Measurements from ENCODE around the gene DCP2. TPM values are rescaled to one million over a fixed set of nuclear protein-coding genes. Genes with fewer than 3 reads are reported as not detected.
A peak's percentile ranks its signal among the peaks of the same experiment; 100 is the strongest.
"Not testable (repeated sequence)": the region's sequence is repeated elsewhere in the genome, so short reads cannot be mapped to it uniquely, and the experiment has no call there.

Gene DCP2
- polyA plus RNA-seq (2012; ENCODE audit: insufficient read depth, insufficient read length) = 19.7 TPM

DNA sequence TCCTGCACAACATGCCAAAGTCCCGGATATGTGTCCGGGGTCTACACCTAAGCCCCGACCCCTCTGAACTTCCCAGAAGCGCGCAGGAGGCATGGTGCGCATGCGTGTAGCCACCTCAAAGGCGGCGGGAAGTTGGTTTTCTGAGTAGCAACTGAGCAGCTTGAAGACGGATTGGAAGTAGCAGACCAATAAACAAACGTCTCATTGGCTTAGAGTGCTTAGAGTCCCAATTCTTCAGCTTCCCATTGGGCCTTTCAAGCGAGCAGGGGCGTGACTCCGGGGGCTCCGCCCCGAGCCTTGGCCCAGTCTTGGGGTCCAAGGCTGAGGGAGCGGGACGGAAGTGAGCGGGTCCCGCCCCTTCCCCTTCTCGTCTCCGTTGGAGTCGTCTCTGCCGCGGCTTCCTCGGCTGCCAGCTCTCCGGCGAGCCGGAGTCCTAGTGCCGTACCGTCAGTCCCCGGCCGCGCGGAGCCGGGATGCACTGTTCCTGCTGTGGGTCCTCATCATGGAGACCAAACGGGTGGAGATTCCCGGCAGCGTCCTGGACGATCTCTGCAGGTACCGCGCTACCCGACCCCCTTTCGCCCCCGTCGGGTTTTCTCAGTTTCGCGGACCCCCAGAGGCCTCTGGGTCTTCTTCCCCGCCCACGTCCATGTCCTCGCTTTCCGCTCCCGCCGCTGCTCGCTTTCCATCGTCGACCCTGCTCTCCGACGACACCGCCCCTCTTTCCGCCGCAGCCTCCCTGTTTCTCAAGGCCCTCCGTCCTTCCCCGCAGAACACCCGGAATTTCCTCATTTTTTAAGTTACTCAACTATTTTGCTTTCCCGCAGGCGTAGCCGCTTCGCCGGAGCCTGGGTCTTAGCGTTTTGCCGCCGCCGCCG is at the start of gene DCP2:
Gene DCP2, plus strand, starts transcription at position 367 of the 878 bp plus-strand sequence. Its CDS starts 136 bp downstream, at position 503.
- DNase-seq (ENCODE audit: low read depth, low spot score) = peak; percentile 99
- peak within 1 kb of the TSS; percentile 79 for H3K4me3 ChIP-seq (ENCODE audit: low read length)

DNA sequence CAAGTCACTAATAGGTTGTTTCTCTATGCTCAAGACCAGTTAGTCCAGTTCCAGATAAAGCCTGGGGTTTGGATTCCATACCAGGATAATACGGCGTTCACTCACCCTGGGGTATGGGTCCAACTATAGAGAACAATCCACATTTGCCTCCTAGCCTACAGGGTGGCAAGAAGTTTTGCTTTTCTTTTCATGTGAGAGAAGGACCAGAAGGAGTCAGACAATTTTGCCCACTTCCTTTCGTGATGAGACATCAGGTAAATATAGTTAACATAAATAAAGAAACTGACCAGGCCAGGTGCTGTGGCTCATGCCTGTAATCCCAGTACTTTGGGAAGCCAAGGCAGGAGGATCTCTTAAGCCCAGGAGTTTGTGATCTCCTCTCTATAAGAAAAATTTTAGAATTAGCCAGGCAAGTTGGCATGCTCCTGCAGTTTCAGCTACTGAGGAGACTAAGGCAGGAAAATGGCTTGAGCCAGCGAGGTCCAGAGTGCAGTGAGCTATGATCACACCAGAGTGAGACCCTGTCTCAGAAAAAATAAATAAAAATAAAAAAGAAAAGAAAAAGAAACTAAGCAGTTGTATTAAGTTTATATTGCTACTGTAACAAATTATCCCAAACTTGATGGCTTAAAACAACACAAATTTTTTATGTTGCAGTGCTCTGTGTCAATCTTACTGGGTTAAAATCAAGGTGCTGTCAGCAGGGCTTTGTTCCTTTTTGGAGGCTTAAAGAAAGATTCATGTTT is 47.1 kb upstream of the DCP2 start:
- no peak for DNase-seq (ENCODE audit: low read depth, low spot score)
- no peak overlapping the region for H3K4me3 ChIP-seq (ENCODE audit: low read length)

DNA sequence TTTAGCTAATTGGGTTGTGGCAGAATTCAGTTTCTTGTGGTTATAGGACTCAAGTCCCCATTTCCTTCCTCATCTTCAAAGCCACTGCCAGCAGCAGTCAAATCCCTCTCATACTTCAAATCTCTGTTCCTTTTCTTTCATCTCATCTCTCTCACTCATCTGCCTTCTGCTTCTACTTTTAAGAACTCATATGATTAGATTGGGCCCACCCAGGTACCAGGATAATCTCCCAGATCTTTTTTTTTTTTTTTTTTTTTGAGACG is 46.6 kb upstream of the DCP2 start:
- H3K4me3 ChIP-seq (ENCODE audit: low read length) = no peak overlapping the region

DNA sequence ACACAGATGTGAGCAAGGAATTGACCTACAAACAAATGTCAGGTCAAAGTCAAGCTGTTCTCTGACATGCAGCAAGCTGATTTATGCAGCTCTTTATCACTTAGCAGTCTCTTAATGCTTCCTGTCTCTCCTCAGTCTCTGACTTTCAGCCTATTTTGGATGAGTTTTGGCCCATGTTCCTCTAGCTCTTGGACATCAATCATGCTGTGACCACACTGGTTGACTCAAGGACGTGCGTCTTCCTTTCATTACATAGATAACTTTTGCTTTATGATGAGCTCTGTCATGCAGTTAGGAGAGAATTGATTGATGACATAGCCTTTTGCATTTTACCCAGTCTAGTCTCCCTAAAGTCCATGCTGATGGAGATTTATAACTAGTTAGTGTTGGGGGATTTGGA is 45.1 kb upstream of the DCP2 start:
- no peak overlapping the region for H3K4me3 ChIP-seq (ENCODE audit: low read length)
- no peak for DNase-seq (ENCODE audit: low read depth, low spot score)

More for the DNA sequence above, 46.6 kb upstream of the DCP2 start:
- peak; percentile 93 for DNase-seq (ENCODE audit: low read depth, low spot score)

DNA sequence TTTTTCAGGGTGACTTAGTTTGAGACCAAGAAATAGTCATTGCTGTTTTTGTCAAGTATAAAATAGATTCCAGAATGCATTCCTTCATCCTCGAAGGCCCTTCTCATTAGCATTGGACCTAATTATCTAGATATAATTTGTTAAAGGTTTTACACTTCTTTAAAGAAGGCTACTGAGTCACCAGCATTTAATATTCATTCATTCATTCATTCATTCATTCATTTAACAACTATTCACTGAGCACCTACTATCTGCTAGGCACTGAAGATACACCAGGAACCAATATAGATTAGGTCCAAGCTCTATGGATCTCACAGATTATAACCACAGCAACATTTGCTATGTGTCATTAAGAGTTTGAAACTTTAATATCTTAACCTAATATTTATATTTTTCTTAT is 43.5 kb upstream of the DCP2 start:
- no peak for DNase-seq (ENCODE audit: low read depth, low spot score)
- H3K4me3 ChIP-seq (ENCODE audit: low read length) = no peak overlapping the region

DNA sequence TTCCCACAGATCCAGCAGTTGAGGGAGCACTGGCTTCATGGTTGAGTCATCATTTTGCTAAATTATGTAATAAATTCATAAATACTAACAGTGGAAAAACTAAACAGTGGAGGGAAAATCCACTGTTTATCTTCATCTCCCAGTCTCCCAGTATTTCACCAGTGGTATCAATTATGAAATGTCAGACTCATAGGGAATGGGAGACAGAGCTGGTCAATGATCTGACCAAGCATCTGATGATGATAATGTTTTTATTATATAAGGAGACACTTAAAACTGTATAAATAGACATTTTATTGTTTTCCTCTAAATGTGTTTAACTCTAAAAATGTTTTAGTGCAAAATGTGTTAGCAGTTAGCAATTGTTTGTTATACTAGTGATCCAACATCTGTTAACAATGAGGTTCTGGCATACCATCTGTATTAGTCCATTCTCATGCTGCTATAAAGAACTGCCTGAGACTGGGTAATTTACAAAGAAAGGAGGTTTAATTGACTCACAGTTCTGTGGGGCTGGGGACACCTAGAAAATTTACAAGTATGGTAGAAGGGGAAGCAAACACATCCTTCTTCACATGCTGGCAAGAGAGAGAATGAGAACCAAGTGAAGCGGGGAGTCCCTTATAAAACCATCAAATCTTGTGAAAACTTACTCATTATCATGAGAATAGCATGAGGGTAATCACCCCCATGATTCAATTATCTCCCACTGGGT is 42.8 kb upstream of the DCP2 start:
- no peak overlapping the region for H3K4me3 ChIP-seq (ENCODE audit: low read length)
- DNase-seq (ENCODE audit: low read depth, low spot score) = no peak

DNA sequence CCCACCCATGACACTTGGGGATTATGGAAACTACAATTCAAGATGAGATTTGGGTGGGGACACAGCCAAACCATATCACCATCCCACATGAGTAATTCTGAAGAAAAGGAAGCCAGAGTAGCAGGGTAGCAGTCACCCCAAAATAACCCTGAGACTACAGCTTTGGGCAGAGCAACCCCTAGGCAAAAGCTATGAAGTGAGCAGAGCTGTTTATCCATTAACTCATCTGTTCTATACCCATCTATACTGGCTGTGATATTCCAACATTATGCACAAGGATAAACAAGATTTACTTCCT is 42.3 kb upstream of the DCP2 start:
- H3K4me3 ChIP-seq (ENCODE audit: low read length) = no peak overlapping the region
- DNase-seq (ENCODE audit: low read depth, low spot score) = no peak

DNA sequence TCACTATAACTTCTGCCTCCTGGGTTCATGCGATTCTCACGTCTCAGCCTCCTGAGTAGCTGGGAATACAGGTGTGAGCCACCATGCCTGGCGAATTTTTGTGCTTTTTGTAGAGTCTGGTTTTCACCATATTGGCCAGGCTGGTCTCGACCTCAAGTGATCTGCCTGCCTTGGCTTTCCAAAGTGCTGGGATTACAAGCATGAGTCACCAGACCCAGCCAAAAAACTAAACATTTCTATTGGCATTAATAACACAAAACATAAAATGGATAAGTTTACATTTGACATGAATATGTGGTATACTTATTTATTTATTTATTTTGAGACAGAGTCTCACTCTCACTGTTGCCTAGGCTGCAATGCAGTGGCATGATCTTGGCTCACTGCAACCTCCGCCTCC is 40.9 kb upstream of the DCP2 start:
- no peak overlapping the region for H3K4me3 ChIP-seq (ENCODE audit: low read length)
- DNase-seq (ENCODE audit: low read depth, low spot score) = no peak

DNA sequence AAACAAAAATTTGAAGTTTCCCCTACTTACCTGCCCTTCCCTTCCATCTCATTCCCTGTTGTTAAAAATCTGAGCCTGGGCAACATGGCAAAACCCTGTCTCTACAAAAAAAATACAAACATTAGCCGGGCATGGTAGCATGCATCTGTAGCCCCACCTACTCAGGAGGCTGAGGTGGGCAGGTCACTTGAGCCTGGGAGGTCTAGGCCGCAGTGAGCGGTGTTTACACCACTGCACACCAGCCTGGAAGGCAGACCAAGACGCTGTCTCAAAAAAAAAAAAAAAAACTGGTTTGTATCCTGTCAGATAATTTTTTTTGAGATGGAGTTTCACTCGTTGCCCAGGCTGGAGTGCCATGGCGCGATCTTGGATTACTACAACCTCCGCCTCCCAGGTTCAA is 38.3 kb upstream of the DCP2 start:
- DNase-seq (ENCODE audit: low read depth, low spot score) = no peak
- no peak overlapping the region for H3K4me3 ChIP-seq (ENCODE audit: low read length)

DNA sequence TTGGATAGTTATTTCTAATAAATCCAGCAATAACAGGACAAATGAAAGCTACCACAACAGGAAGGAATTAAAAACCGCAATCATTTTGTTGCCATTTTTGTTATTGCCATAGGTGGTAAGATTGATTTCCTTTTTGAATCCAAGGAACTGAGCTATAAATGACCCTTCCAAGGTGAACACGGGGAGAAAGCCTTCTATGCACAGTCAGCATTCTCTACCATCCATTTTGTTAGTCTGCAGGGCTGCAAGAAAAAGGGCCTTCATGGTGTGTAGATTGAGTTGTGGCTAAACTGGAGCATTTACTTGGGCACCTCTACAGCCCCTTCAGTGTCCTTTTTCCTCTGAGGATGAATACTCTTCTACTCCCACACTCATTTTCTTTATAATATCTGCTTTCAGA is 35.9 kb upstream of the DCP2 start:
- no peak overlapping the region for H3K4me3 ChIP-seq (ENCODE audit: low read length)
- DNase-seq (ENCODE audit: low read depth, low spot score) = no peak

DNA sequence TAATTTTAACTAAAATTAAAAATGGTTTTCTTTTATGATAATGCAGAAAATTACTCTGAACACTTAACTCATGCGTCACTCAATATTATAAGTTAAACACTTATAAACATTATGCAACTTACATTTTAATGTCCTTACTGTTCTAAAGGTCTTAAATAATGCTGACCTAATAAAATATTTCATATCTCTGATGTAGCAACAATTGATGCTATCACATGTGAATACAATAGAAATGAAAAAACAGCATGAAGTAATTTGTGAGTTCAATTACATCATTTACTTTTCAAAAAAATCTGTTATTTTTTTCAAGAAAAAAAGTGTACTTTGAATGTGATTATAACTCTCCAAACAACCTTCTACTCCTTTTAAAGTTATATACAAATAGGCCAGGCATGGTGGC is 28.1 kb upstream of the DCP2 start:
- no peak for DNase-seq (ENCODE audit: low read depth, low spot score)
- H3K4me3 ChIP-seq (ENCODE audit: low read length) = no peak overlapping the region

DNA sequence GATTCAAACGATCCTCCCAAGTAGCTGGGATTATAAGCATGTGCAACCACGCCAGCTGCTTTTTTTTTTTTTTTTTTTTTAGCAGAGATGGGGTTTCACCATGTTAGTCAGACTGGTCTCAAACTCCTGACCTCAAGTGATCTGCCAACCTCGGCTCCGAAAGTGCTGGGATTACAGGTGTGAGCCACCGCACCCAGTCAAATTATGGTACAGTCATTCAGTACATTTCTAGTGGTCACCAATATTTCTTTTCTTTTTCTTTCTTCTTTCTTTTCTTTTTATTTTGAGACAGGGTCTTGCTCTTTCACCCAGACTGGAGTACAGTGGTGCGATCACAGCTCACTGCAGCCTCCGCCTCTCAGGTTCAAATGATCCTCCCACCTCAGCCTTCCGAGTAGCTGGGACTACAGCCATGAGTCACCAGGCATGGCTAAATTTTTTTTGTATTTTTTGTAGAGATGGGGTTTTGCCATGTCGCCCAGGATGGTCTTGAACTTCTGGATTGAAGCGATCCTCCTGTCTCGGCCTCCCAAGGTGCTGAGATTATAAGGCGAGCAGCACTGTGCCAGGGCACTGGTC is 25.4 kb upstream of the DCP2 start:
- H3K4me3 ChIP-seq (ENCODE audit: low read length) = no peak overlapping the region
- no peak for DNase-seq (ENCODE audit: low read depth, low spot score)

DNA sequence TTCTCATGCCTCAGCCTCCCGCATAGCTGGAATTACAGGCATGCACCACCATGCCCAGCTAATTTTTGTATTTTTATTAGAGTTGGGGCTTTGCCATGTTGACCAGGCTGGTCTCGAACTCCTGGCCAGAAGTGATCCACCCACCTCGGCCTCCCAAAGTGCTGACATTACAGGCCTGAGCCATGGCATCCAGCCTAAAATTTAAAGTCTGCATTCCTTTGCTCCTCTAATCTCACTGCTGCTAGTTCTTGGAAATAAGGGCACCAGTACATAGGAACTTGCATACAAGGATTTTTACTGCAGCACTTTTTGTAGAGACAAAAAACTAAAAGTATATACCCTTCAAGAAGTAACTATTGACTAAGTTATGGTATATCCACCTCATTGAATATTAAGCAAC is 20.0 kb upstream of the DCP2 start:
- H3K4me3 ChIP-seq (ENCODE audit: low read length) = no peak overlapping the region
- no peak for DNase-seq (ENCODE audit: low read depth, low spot score)

DNA sequence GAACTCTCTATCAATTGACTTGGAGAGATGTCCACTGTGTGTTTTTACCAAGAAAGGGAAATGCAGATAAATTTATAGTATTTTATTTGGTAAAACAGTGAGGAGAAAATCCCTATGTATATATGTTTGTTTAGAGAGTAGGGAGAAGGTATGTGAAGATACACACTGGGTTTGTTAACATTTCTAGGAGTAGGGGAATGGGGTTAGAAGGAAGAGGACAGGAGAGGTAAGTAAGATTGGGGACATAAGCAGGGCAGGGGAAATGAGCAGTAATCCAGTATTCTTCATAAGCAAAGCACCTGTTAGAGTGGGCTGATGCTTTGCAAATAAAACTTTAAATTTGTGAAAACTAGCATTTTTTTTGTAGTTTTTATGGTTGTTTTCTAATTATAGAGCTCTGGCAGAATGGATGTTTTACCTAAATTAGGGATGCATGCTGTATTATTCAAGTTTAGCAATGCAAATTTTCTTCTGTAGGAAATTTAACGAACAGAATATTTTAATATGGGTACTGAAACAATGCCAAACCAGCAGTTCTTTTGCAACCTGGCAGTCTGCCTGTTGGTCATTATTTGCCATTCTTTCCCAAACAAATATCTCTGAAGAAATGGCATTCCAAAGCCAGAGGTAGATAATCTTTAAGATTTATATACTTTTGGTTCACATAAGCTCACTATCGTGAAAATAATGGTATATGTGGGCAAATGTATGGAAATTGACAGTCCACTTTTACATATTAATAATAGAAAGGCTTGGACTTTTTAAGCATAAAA is 19.4 kb upstream of the DCP2 start:
- DNase-seq (ENCODE audit: low read depth, low spot score) = no peak
- no peak overlapping the region for H3K4me3 ChIP-seq (ENCODE audit: low read length)

DNA sequence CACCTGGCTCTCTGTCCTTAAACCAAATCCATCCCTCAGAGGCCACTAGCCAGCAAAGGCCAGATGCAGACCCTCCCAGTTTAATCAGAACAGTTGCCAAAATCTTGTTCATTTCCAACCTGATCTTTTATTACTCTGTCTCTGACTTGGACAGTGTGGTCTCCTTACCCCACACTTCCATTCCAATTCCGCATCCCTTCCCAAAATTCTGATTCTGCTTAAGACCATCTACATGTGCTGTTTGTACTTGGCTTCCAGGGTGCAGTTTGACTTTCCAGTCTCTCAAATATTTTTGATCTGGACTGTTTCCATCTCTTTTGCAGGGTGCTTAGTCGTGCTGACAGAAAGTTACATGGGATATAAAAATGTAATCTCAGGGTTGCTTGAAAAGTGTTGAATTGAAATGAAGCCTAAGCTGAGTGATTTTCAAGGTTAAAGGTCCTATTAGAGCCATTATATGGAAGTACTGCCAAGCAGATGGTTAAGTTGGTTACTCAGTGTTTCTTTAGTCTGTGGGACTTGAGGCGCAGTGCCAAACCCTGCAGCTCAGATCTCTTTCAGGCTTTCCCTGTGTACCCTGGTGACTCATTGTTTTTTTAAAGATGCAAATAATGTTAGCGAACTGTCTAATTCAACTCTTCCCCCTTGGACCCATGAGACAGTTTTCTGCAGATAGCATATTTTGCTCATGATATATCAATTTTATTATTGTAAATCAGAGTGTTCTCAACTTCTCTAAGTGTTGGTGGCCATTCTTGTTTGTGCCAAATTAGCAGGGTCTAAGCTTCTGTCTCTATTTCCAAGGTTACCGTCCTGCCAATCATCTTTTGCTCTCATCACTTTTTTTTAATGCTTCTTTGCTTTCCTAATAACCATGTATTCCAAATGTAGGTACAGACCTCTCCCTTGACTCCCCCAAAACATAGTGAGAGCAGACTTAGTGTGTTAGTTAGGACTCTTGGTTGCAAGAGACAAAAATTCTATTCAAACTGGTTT is 18.2 kb upstream of the DCP2 start:
- peak; percentile 28 for DNase-seq (ENCODE audit: low read depth, low spot score)
- H3K4me3 ChIP-seq (ENCODE audit: low read length) = no peak overlapping the region

DNA sequence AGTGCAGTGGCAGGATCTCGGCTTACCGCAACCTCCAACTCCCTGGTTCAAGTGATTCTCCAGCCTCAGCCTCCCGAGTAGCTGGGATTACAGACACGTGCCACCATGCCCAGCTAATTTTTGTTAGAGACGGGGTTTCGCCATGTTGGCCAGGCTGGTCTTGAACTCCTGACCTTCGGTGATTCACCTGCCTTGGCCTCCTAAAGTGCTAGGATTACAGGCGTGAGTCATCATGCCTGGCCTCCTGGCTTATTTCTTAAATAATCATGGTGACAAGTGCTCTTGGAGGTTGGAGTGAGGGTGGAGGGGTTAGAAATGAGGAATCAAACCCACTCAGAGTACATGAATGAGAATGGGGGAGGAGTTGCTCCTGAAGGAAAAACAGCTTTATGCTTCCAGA is 16.7 kb upstream of the DCP2 start:
- H3K4me3 ChIP-seq (ENCODE audit: low read length); DNase-seq (ENCODE audit: low read depth, low spot score): not testable (repeated sequence)

DNA sequence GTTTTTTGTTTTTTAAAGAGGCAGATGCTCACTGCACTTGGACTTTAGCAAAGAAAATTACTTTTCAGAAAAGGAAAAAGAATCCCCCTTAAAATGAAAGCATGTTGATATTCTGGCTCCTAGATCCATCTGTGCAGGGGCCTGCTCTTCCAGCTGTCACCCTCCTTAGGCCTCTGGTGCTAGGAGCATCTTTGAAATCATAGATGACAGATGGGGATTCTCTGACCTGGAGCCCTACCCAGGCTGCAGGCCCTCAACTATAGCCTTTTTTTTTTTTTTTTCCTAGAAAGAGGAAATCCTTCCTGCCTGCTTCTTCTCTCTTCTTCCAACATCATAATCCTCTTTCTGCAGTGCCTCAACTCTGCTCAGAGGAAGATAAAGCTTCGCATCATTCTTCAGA is 16.3 kb upstream of the DCP2 start:
- DNase-seq (ENCODE audit: low read depth, low spot score) = no peak
- H3K4me3 ChIP-seq (ENCODE audit: low read length) = no peak overlapping the region

DNA sequence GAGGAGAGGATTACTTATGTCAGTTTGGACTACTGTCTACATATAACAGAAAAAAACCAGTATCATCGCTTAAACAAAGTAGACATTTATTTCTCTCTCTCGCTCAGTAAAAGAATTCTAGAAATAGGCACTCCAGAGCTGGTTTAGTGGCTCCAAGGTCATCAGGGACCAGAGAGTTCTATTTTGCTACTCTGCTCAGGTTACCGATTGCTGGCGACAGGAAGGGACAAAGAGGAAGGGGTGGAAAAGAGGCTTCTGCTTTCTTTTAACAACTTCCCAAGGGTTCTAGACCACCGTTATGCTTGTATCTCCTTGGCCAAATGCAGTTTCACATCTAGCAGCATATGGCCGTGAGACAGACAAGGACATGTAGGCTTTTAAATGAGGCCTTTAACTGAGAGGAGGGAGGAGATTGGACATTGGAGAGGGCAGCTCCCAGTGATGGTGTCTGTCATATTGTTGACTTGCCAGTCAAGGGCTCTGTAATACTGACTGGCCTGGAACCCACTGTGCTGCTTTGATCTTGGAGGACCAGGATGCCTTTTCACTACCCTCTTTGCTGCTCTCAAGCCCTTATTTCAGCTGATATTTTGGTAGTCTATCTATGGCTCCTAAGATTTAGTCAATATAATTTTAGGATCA is 15.6 kb upstream of the DCP2 start:
- no peak for DNase-seq (ENCODE audit: low read depth, low spot score)
- no peak overlapping the region for H3K4me3 ChIP-seq (ENCODE audit: low read length)

Data from Jurkat, Clone E6-1 (cell line).